Central memory CD8-positive, alpha-beta T cell (primary cell): Measurements from ENCODE around the gene MRTFB.

Source experiments
- ATAC-seq: fragments of 150-1000 bp; cut with Tn5 transposase; replicated peaks from 2 replicates; pipeline ENCODE4 v1.10.0; 2022; ENCODE audit warnings: mild to moderate bottlenecking, moderate FRiP score, moderate number of reproducible peaks; ENCODE audit not compliant: poor library complexity, severe bottlenecking; ENCODE audit errors: extremely low read depth
- DNase-seq, 2 donors: peaks; one replicate each; pipeline ENCODE4 v3.0.0; 2021; ENCODE audit warnings: low spot score in 2 of 2
- H3K27ac Mint-ChIP-seq: one replicate; pipeline ENCODE4 v1.8.0; 2022; ENCODE audit warnings: low read depth, mild to moderate bottlenecking, moderate library complexity, mixed read lengths
- H3K27me3 Mint-ChIP-seq: one replicate; pipeline ENCODE4 v1.8.0; 2022; ENCODE audit warnings: mixed read lengths
- H3K36me3 Mint-ChIP-seq: one replicate; pipeline ENCODE4 v1.8.0; 2022; ENCODE audit warnings: mild to moderate bottlenecking, moderate library complexity, mixed read lengths; ENCODE audit not compliant: insufficient read depth
- H3K4me1 Mint-ChIP-seq: one replicate; pipeline ENCODE4 v1.8.0; 2022; ENCODE audit warnings: mixed read lengths
- H3K4me3 Mint-ChIP-seq: one replicate; pipeline ENCODE4 v1.8.0; 2022; ENCODE audit warnings: mild to moderate bottlenecking, moderate library complexity, mixed read lengths
- H3K9me3 Mint-ChIP-seq: one replicate; pipeline ENCODE4 v1.8.0; 2022; ENCODE audit warnings: mixed read lengths

The MRTFB gene

GRCh38 chr16:14131774-14132695 is 60.9 kb downstream of the MRTFB start:
- no peak overlapping the region for H3K4me3 Mint-ChIP-seq
- DNase-seq: no peak
- H3K4me1 Mint-ChIP-seq: no peaks in the 10 kb centered on the region
- H3K9me3 Mint-ChIP-seq: no peaks in the 10 kb centered on the region
- no peaks in the 10 kb centered on the region for H3K27me3 Mint-ChIP-seq
- ATAC-seq: no peak
- H3K27ac Mint-ChIP-seq: no peak overlapping the region
- peaks cover 3% of the 10 kb centered on the region for H3K36me3 Mint-ChIP-seq

- ATAC-seq: no peak
- Mint-ChIP-seq H3K27ac (no peak overlapping the region), H3K9me3 (no peaks in the 10 kb centered on the region), H3K27me3 (no peaks in the 10 kb centered on the region), H3K36me3 (peaks cover 2% of the 10 kb centered on the region), H3K4me1 (no peaks in the 10 kb centered on the region), H3K4me3 (no peak overlapping the region)
- DNase-seq: no peak
Measured at GRCh38 chr16:14132696-14133048, 61.6 kb downstream of the MRTFB start.

- Mint-ChIP-seq H3K27me3 (no peaks in the 10 kb centered on the region), H3K4me1 (no peaks in the 10 kb centered on the region)
Measured at GRCh38 chr16:14133907-14134306, 62.8 kb downstream of the MRTFB start.

GRCh38 chr16:14135704-14136103 is 64.6 kb downstream of the MRTFB start:
- no peaks in the 10 kb centered on the region for H3K9me3 Mint-ChIP-seq
- H3K36me3 Mint-ChIP-seq: peaks cover 6% of the 10 kb centered on the region
- no peak overlapping the region for H3K4me3 Mint-ChIP-seq
- no peaks in the 10 kb centered on the region for H3K27me3 Mint-ChIP-seq
- no peak overlapping the region for H3K27ac Mint-ChIP-seq
- no peak for DNase-seq
- H3K4me1 Mint-ChIP-seq: no peaks in the 10 kb centered on the region
- ATAC-seq: no peak

More at GRCh38 chr16:14133907-14134306, 62.8 kb downstream of the MRTFB start:
- Mint-ChIP-seq H3K27ac (no peak overlapping the region), H3K36me3 (peaks cover under 1% of the 10 kb centered on the region), H3K9me3 (no peaks in the 10 kb centered on the region), H3K4me3 (no peak overlapping the region)
- DNase-seq (no peak), ATAC-seq (no peak)

- DNase-seq (no peak), ATAC-seq (no peak)
- Mint-ChIP-seq H3K4me1 (no peaks in the 10 kb centered on the region), H3K27ac (no peak overlapping the region), H3K27me3 (no peaks in the 10 kb centered on the region), H3K36me3 (peaks cover 15% of the 10 kb centered on the region), H3K4me3 (no peak overlapping the region), H3K9me3 (no peaks in the 10 kb centered on the region)
Measured at GRCh38 chr16:14139872-14140271, 68.8 kb downstream of the MRTFB start.

- H3K4me1 Mint-ChIP-seq: no peaks in the 10 kb centered on the region
- no peaks in the 10 kb centered on the region for H3K9me3 Mint-ChIP-seq
- H3K4me3 Mint-ChIP-seq: no peak overlapping the region
- no peaks in the 10 kb centered on the region for H3K27me3 Mint-ChIP-seq
- peaks cover 15% of the 10 kb centered on the region for H3K36me3 Mint-ChIP-seq
- DNase-seq: no peak
- no peak overlapping the region for H3K27ac Mint-ChIP-seq
- ATAC-seq: no peak
Measured at GRCh38 chr16:14140923-14141322, 69.8 kb downstream of the MRTFB start.

- peaks cover 7% of the 10 kb centered on the region for H3K36me3 Mint-ChIP-seq
- H3K9me3 Mint-ChIP-seq: no peaks in the 10 kb centered on the region
- H3K4me1 Mint-ChIP-seq: no peaks in the 10 kb centered on the region
- no peak overlapping the region for H3K27ac Mint-ChIP-seq
- no peak for ATAC-seq
- no peaks in the 10 kb centered on the region for H3K27me3 Mint-ChIP-seq
- no peak overlapping the region for H3K4me3 Mint-ChIP-seq
- no peak for DNase-seq
Measured at GRCh38 chr16:14146445-14146844, 75.3 kb downstream of the MRTFB start.

- ATAC-seq (no peak), DNase-seq (no peak)
- Mint-ChIP-seq H3K4me1 (no peaks in the 10 kb centered on the region), H3K36me3 (peaks cover under 1% of the 10 kb centered on the region), H3K27ac (no peak overlapping the region), H3K4me3 (no peak overlapping the region), H3K9me3 (no peaks in the 10 kb centered on the region), H3K27me3 (no peaks in the 10 kb centered on the region)
Measured at GRCh38 chr16:14148016-14148415, 76.9 kb downstream of the MRTFB start.

- no peak for ATAC-seq
- Mint-ChIP-seq H3K27ac (no peak overlapping the region), H3K4me1 (no peaks in the 10 kb centered on the region), H3K4me3 (no peak overlapping the region), H3K36me3 (no peaks in the 10 kb centered on the region), H3K27me3 (no peaks in the 10 kb centered on the region), H3K9me3 (no peaks in the 10 kb centered on the region)
- no peak for DNase-seq
Measured at GRCh38 chr16:14148569-14148968, 77.5 kb downstream of the MRTFB start.

GRCh38 chr16:14150796-14151195 is 79.7 kb downstream of the MRTFB start:
- H3K9me3 Mint-ChIP-seq: no peaks in the 10 kb centered on the region
- H3K27ac Mint-ChIP-seq: no peak overlapping the region
- H3K36me3 Mint-ChIP-seq: peaks cover 1% of the 10 kb centered on the region
- H3K4me3 Mint-ChIP-seq: no peak overlapping the region
- no peaks in the 10 kb centered on the region for H3K27me3 Mint-ChIP-seq
- no peak for DNase-seq
- no peak for ATAC-seq
- no peaks in the 10 kb centered on the region for H3K4me1 Mint-ChIP-seq

GRCh38 chr16:14151256-14152030 is 80.3 kb downstream of the MRTFB start:
- H3K4me1 Mint-ChIP-seq: no peaks in the 10 kb centered on the region
- no peak for ATAC-seq
- no peak for DNase-seq
- no peaks in the 10 kb centered on the region for H3K27me3 Mint-ChIP-seq
- no peak overlapping the region for H3K4me3 Mint-ChIP-seq
- H3K36me3 Mint-ChIP-seq: peaks cover 1% of the 10 kb centered on the region
- no peak overlapping the region for H3K27ac Mint-ChIP-seq
- no peaks in the 10 kb centered on the region for H3K9me3 Mint-ChIP-seq

GRCh38 chr16:14155572-14156190 is 84.6 kb downstream of the MRTFB start:
- H3K4me3 Mint-ChIP-seq: no peak overlapping the region
- no peak for DNase-seq
- no peaks in the 10 kb centered on the region for H3K27me3 Mint-ChIP-seq
- no peaks in the 10 kb centered on the region for H3K4me1 Mint-ChIP-seq
- no peaks in the 10 kb centered on the region for H3K9me3 Mint-ChIP-seq
- peaks cover 1% of the 10 kb centered on the region for H3K36me3 Mint-ChIP-seq
- ATAC-seq: no peak
- H3K27ac Mint-ChIP-seq: no peak overlapping the region
